ENCODE measurements around the gene DUSP10.

DNA sequence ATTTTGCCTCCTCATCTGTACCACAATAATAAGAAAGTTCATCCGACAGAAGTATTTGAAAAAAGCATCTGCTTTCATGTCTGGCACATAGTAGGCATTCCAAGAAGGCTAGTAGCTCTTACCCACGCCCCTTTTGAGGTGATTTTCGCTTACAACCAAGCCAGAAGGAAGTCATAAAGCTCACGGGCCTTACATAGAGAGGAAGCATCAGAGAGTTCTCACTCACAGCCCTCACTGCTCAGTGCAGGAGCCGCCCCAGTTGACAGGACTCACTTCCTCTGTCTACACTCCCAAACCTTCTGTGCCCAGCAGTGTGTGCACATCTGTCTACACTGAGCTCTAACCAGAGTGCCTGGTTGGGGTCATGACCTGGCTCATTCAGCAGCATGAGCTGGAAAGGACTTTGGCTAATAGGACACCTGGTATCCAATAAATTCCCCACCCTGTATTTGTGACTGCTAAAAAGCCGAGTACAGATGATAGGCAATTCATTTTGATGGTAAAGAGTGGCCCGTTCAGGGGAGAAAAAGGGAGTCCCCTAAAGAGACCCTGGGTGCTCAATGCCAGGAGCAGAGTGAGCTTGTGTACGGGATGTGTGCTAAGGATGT lies 36.8 kb upstream of the DUSP10 start:
- TF ChIP-seq POLR2A (IDR thresholded peaks at IDR 0.05) (no peak), CTCF (IDR thresholded peaks at IDR 0.05) (no peak), POLR2AphosphoS5 (IDR thresholded peaks at IDR 0.05) (no peak)

All from stomach (tissue), 4 donors.